Measurements from ENCODE around the gene MTUS2. TPM values are rescaled to one million over a fixed set of nuclear protein-coding genes. Genes with fewer than 3 reads are reported as not detected.

MTUS2 gene
- total RNA-seq, 2 donors from 2014 or later = 4.0 to 5.4 TPM

GRCh38 chr13:29073755-29074154 lies 253.6 kb downstream of the MTUS2 start:
- H3K4me1 ChIP-seq = peaks cover 8% of the 10 kb centered on the region
- H3K27me3 ChIP-seq = no peaks in the 10 kb centered on the region
- TF ChIP-seq, protein P1, sequence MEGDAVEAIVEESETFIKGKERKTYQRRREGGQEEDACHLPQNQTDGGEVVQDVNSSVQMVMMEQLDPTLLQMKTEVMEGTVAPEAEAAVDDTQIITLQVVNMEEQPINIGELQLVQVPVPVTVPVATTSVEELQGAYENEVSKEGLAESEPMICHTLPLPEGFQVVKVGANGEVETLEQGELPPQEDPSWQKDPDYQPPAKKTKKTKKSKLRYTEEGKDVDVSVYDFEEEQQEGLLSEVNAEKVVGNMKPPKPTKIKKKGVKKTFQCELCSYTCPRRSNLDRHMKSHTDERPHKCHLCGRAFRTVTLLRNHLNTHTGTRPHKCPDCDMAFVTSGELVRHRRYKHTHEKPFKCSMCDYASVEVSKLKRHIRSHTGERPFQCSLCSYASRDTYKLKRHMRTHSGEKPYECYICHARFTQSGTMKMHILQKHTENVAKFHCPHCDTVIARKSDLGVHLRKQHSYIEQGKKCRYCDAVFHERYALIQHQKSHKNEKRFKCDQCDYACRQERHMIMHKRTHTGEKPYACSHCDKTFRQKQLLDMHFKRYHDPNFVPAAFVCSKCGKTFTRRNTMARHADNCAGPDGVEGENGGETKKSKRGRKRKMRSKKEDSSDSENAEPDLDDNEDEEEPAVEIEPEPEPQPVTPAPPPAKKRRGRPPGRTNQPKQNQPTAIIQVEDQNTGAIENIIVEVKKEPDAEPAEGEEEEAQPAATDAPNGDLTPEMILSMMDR (IDR thresholded peaks at IDR 0.05) = no peak
- no peak for TF ChIP-seq POLR2A (IDR thresholded peaks at IDR 0.05)
- H3K9me3 ChIP-seq = no peaks in the 10 kb centered on the region
- DNase-seq (no peak), ATAC-seq (no peak)
- intact Hi-C loops (cut with DNase I) = no loop called here
- H3K36me3 ChIP-seq (replicated peaks in 1 of 2; ENCODE audit: insufficient read depth in 1 of 2, low read depth in 2 of 2) = no peaks in the 10 kb centered on the region
- H3K4me3 ChIP-seq = no peak overlapping the region
- H3K27ac ChIP-seq = no peak overlapping the region
- 49 to 52% methylated on average over 3 of the region's 3 CpGs for WGBS, 2 donors

DNA sequence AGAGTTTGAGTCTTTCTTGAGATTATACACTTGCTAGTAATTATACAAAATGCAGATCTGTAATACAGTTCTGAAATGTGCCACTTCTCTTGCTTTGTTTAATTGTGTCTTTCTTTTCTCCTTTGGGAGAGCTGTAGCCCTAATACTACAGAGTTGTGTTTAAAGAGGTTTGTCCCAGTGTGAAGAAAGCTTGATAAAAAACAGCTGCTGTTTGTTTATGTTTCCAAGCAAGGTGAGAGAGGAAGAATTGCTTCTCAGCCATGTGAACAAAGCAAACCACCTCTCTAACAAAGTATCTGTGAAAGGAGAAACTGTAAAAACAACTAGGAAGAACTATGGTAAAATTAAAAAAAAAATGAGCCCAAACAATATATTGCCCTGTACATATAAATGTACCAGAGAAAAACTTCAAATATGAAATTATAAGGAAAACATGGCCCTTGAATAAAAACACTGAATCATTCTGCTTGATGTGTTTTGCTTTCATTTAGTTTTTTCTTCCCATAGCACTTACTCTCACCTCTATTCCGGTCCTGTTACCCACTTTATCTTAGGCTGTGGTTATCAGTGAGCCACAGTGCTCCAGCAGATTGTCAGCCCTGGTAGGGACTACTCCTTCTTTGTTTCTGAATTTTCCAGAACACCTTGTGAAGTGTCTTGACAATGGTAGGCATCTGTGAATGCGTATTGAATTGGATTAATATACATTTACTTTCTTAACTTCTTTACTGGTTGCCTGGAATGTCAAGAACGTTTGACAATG lies 257.1 kb downstream of the MTUS2 start:
- no peak overlapping the region for H3K4me3 ChIP-seq
- no peaks in the 10 kb centered on the region for H3K27me3 ChIP-seq
- ATAC-seq (no peak), DNase-seq (no peak)
- peak overlapping the region in 2 of 4 donors; percentile 2 to 36 for H3K27ac ChIP-seq
- TF ChIP-seq, protein P1 (IDR thresholded peaks at IDR 0.05) = no peak
- no peak for TF ChIP-seq POLR2A (IDR thresholded peaks at IDR 0.05)
- intact Hi-C loops (cut with DNase I) = no loop called here
- H3K36me3 ChIP-seq (replicated peaks in 1 of 2; ENCODE audit: insufficient read depth in 1 of 2, low read depth in 2 of 2) = no peaks in the 10 kb centered on the region
- WGBS, 2 donors = 12 to 14% methylated on average over 3 of the region's 3 CpGs
- no peaks in the 10 kb centered on the region for H3K9me3 ChIP-seq
- H3K4me1 ChIP-seq = peaks cover 8% of the 10 kb centered on the region

- no peaks in the 10 kb centered on the region for H3K9me3 ChIP-seq
- no peak overlapping the region for H3K27ac ChIP-seq
- no peaks in the 10 kb centered on the region for H3K36me3 ChIP-seq (replicated peaks in 1 of 2; ENCODE audit: insufficient read depth in 1 of 2, low read depth in 2 of 2)
- no peak overlapping the region for H3K4me3 ChIP-seq
- TF ChIP-seq, protein P1 (IDR thresholded peaks at IDR 0.05) = no peak
- no peak for TF ChIP-seq POLR2A (IDR thresholded peaks at IDR 0.05)
- 62 to 93% methylated on average over 1 of the region's 1 CpG for WGBS, 2 donors
- ATAC-seq (no peak), DNase-seq (no peak)
- no peaks in the 10 kb centered on the region for H3K27me3 ChIP-seq
- H3K4me1 ChIP-seq = peaks cover 8% of the 10 kb centered on the region
- intact Hi-C loops (cut with DNase I) = no loop called here
These were observed 260.9 kb downstream of the MTUS2 start for GRCh38 chr13:29081036-29081435.

GRCh38 chr13:29081697-29082440 lies 261.7 kb downstream of the MTUS2 start:
- Histone ChIP-seq H3K9me3 (no peaks in the 10 kb centered on the region), H3K27ac (no peak overlapping the region), H3K36me3 (replicated peaks in 1 of 2; ENCODE audit: insufficient read depth in 1 of 2, low read depth in 2 of 2) (no peaks in the 10 kb centered on the region), H3K27me3 (no peaks in the 10 kb centered on the region), H3K4me3 (no peak overlapping the region), H3K4me1 (peaks cover 2% of the 10 kb centered on the region)
- WGBS, 2 donors = 78 to 82% methylated on average over 7 of the region's 7 CpGs
- ATAC-seq (no peak), DNase-seq (no peak)
- TF ChIP-seq, protein P1 (IDR thresholded peaks at IDR 0.05) = no peak
- intact Hi-C loops (cut with DNase I) = no loop called here

Measured in body of pancreas (tissue), 4 donors.